SU-DHL-6 (cell line): Measurements from ENCODE around the gene SH3GLB1.

Experiments used
- CTCF ChIP-seq: fragments of 200-600 bp; sonication (generic); IDR thresholded peaks from one replicate; pipeline ENCODE4 v1.5.1; 2017; ENCODE audit warnings: antibody characterized with exemption, mild to moderate bottlenecking, low read length, moderate library complexity; ENCODE audit not compliant: insufficient read depth, poor library complexity, severe bottlenecking
- EZH2phosphoT487 ChIP-seq: fragments of 200-600 bp; sonication (generic), shearing (Covaris generic); conservative IDR thresholded peaks from 2 replicates; pipeline ENCODE4 v1.6.1; 2018; ENCODE audit warnings: mild to moderate bottlenecking, antibody characterized with exemption, low read length, moderate library complexity, mixed read lengths

DNA sequence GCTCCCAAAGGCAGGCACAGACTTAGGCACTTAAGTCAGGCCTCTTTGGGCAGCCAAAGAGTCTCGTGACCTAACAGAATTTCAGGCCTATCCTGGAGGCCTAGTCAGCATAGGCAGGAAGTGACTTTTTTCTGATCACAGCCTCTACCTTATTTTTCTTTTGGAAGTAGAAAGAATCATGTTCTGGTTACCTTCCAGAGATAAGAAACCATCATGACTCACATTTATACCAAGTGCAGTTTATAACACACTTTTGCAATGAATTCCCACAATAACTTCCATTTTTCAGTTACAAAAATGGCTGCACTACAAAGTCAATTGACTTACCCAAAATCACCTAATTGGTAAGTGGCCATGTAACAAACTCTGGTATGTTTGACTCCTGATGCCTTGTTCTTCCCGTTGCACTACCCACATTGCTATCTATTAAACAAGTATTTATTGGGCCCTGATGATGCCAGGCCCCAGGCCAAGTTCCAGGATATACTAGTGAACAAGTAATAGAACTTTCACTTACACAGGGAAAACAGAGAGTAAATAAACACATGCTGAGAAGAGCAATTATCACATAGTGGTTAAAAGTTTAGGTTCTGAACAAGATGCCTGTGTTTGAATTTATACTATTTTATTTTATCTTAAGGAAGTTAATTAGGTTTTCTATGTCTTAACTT, 74.3 kb downstream of the SH3GLB1 start:
- TF ChIP-seq CTCF = no peak
- TF ChIP-seq EZH2phosphoT487 = no peak
